ENCODE measurements around the gene SPACA1. TPM values are rescaled to one million over a fixed set of nuclear protein-coding genes. Genes with fewer than 3 reads are reported as not detected.

The SPACA1 gene
- total RNA-seq, 2 donors from 2014 or later: not detected

GRCh38 chr6:88004707-88005106 lies 42.9 kb upstream of the SPACA1 start:
- no peaks in the 10 kb centered on the region for H3K9me3 Mint-ChIP-seq
- H3K27ac Mint-ChIP-seq: no peak overlapping the region
- Histone ChIP-seq H3K36me3 (ENCODE audit: control insufficient read depth, insufficient read depth, low read length) (no peaks in the 10 kb centered on the region), H3K4me3 (ENCODE audit: low read length) (no peak overlapping the region), H3K4me1 (ENCODE audit: control insufficient read depth, insufficient read depth, low read length) (no peaks in the 10 kb centered on the region), H3K27ac (ENCODE audit: low read depth, low read length) (no peak overlapping the region), H3K9me3 (ENCODE audit: control insufficient read depth, low read length) (no peaks in the 10 kb centered on the region), H3K9ac (ENCODE audit: extremely low read depth, low read length, poor library complexity, severe bottlenecking) (no peak overlapping the region), H3K27me3 (ENCODE audit: control insufficient read depth, insufficient read depth, low read length, poor library complexity, severe bottlenecking) (no peaks in the 10 kb centered on the region)
- DNase-seq: no peak
- no peak overlapping the region for H3K4me3 Mint-ChIP-seq
- 89 to 92% methylated on average over 4 of the region's 4 CpGs for WGBS, 2 experiments (ENCODE audit: insufficient coverage in 1 of 2, insufficient read length in 1 of 2)
- H3K36me3 Mint-ChIP-seq (ENCODE audit: low read depth): no peaks in the 10 kb centered on the region
- no peaks in the 10 kb centered on the region for H3K27me3 Mint-ChIP-seq (ENCODE audit: insufficient read depth)
- H3K4me1 Mint-ChIP-seq: peaks cover 2% of the 10 kb centered on the region
- TF ChIP-seq CTCF (conservative IDR thresholded peaks at IDR 0.05): no peak

- peak overlapping the region; percentile 63 for H3K27ac ChIP-seq (ENCODE audit: low read depth, low read length)
Measured at GRCh38 chr6:88006557-88006956, 41.1 kb upstream of the SPACA1 start.

GRCh38 chr6:88008411-88008810 lies 39.2 kb upstream of the SPACA1 start:
- H3K36me3 Mint-ChIP-seq (ENCODE audit: low read depth): no peaks in the 10 kb centered on the region
- TF ChIP-seq CTCF (conservative IDR thresholded peaks at IDR 0.05): no peak
- no peaks in the 10 kb centered on the region for H3K27me3 Mint-ChIP-seq (ENCODE audit: insufficient read depth)
- Histone ChIP-seq H3K27ac (ENCODE audit: low read depth, low read length) (no peak overlapping the region), H3K9ac (ENCODE audit: extremely low read depth, low read length, poor library complexity, severe bottlenecking) (no peak overlapping the region), H3K9me3 (ENCODE audit: control insufficient read depth, low read length) (no peaks in the 10 kb centered on the region), H3K4me3 (ENCODE audit: low read length) (no peak overlapping the region), H3K27me3 (ENCODE audit: control insufficient read depth, insufficient read depth, low read length, poor library complexity, severe bottlenecking) (no peaks in the 10 kb centered on the region), H3K36me3 (ENCODE audit: control insufficient read depth, insufficient read depth, low read length) (no peaks in the 10 kb centered on the region), H3K4me1 (ENCODE audit: control insufficient read depth, insufficient read depth, low read length) (no peaks in the 10 kb centered on the region)
- H3K4me1 Mint-ChIP-seq: peaks cover 2% of the 10 kb centered on the region
- 90 to 96% methylated on average over 2 to 4 of the region's 4 CpGs for WGBS, 2 experiments (ENCODE audit: insufficient coverage in 1 of 2, insufficient read length in 1 of 2)
- no peak for DNase-seq
- H3K4me3 Mint-ChIP-seq: no peak overlapping the region
- H3K9me3 Mint-ChIP-seq: no peaks in the 10 kb centered on the region
- no peak overlapping the region for H3K27ac Mint-ChIP-seq

More at GRCh38 chr6:88006557-88006956, 41.1 kb upstream of the SPACA1 start:
- Histone ChIP-seq H3K9me3 (ENCODE audit: control insufficient read depth, low read length) (no peaks in the 10 kb centered on the region), H3K27me3 (ENCODE audit: control insufficient read depth, insufficient read depth, low read length, poor library complexity, severe bottlenecking) (no peaks in the 10 kb centered on the region), H3K4me1 (ENCODE audit: control insufficient read depth, insufficient read depth, low read length) (no peaks in the 10 kb centered on the region), H3K9ac (ENCODE audit: extremely low read depth, low read length, poor library complexity, severe bottlenecking) (no peak overlapping the region), H3K36me3 (ENCODE audit: control insufficient read depth, insufficient read depth, low read length) (no peaks in the 10 kb centered on the region), H3K4me3 (ENCODE audit: low read length) (no peak overlapping the region)
- no peak for TF ChIP-seq CTCF (conservative IDR thresholded peaks at IDR 0.05)
- WGBS, 2 experiments (ENCODE audit: insufficient coverage in 1 of 2, insufficient read length in 1 of 2): 69 to 85% methylated on average over 10 to 12 of the region's 12 CpGs
- Mint-ChIP-seq H3K4me3 (no peak overlapping the region), H3K27ac (no peak overlapping the region), H3K27me3 (ENCODE audit: insufficient read depth) (no peaks in the 10 kb centered on the region), H3K9me3 (no peaks in the 10 kb centered on the region), H3K36me3 (ENCODE audit: low read depth) (no peaks in the 10 kb centered on the region), H3K4me1 (peaks cover 2% of the 10 kb centered on the region)
- no peak for DNase-seq

Data from endodermal cell (in vitro differentiated cells).